NT2/D1 (cell line): Measurements from ENCODE around the gene HTR6.

Source experiments
- SUZ12 ChIP-seq: IDR thresholded peaks from 2 replicates; pipeline ENCODE4 v1.6.1; 2011; ENCODE audit not compliant: insufficient read length, insufficient read depth; ENCODE audit errors: extremely low read depth
- YY1 ChIP-seq: IDR thresholded peaks from 2 replicates; pipeline ENCODE4 v1.6.1; 2011; ENCODE audit not compliant: insufficient read length, insufficient read depth
- ZNF274 ChIP-seq: IDR thresholded peaks from 2 replicates; pipeline ENCODE4 v1.6.1; 2011; ENCODE audit warnings: mild to moderate bottlenecking, low read depth, low read length

- TF ChIP-seq YY1 (no peak), ZNF274 (no peak), SUZ12 (no peak)
Observed at GRCh38 chr1:19708567-19709110, 44.0 kb downstream of the HTR6 start.
